H1 (cell line): Measurements from ENCODE around the gene GRID1. TPM values are rescaled to one million over a fixed set of nuclear protein-coding genes. Genes with fewer than 3 reads are reported as not detected.

Experiments used
- CHD2 ChIP-seq: IDR thresholded peaks from 2 replicates; pipeline ENCODE4 v1.6.1; 2012; ENCODE audit warnings: low read length, improper control_type of control experiment
- CHD7 ChIP-seq: fragments of 300-600 bp; sonication (generic); IDR thresholded peaks from 2 replicates; pipeline ENCODE4 v1.7.1; 2012; ENCODE audit warnings: low read length, moderate library complexity, mild to moderate bottlenecking, inconsistent platforms; ENCODE audit not compliant: insufficient replicate concordance
- CREB1 ChIP-seq: IDR thresholded peaks from 2 replicates; pipeline ENCODE4 v1.6.1; 2012; ENCODE audit warnings: inconsistent platforms
- NANOG ChIP-seq: IDR thresholded peaks from 2 replicates; pipeline ENCODE4 v1.6.1; 2011; ENCODE audit warnings: low read length, low read depth, mild to moderate bottlenecking, inconsistent platforms; ENCODE audit not compliant: insufficient read depth, poor library complexity, severe bottlenecking
- PHF8 ChIP-seq: fragments of 200-600 bp; sonication (generic); conservative IDR thresholded peaks from 2 replicates; pipeline ENCODE4 v1.7.1; 2012; ENCODE audit warnings: low read depth, mild to moderate bottlenecking, inconsistent platforms, low read length, moderate library complexity
- POLR2AphosphoS5 ChIP-seq: IDR thresholded peaks from 2 replicates; pipeline ENCODE4 v1.6.1; 2011; ENCODE audit warnings: low read depth, low read length
- SP2 ChIP-seq: IDR thresholded peaks from 2 replicates; pipeline ENCODE4 v1.6.1; 2012; ENCODE audit warnings: mild to moderate bottlenecking, low read length, inconsistent platforms
- polyA plus RNA-seq, 7 experiments: library from polyadenylated mRNA; depleted of rRNA in 3 of 7; stranded (reverse) in 5 of 7; unstranded in 2 of 7; fragments of >200 nt in 5 of 7; fragments of 200-250 nt in 2 of 7; gene quantifications; 1 replicate in 5 of 7; 2 replicates in 1 of 7; 4 replicates in 1 of 7; pipeline versions ENCODE4 v1.2.1 to v1.2.3, GENCODE V29; 2011 to 2013; ENCODE audit warnings: missing spikeins in 2 of 7, mixed read lengths in 2 of 7
- total RNA-seq: library from RNA; stranded (reverse); fragmentation: NEBNext Ultra II Directional; extraction: Animal tissue kit (Norgen Biotek cat#: 25700); gene quantifications from 2 replicates; pipeline ENCODE4 v1.2.1, GENCODE V29; 2021

The GRID1 gene
- total and polyA plus RNA-seq, 2 of the 8 experiments (the other 6 are each of a cell fraction or from before 2014, with no cell fraction given): 0.22 to 0.30 TPM

GRCh38 chr10:86284355-86285105 is 82.1 kb downstream of the GRID1 start (continued):
- no peak for TF ChIP-seq CHD7
- no peak for TF ChIP-seq CREB1
- no peak for TF ChIP-seq POLR2AphosphoS5
- no peak for TF ChIP-seq CHD2
- TF ChIP-seq NANOG: no peak
- no peak for TF ChIP-seq SP2
- no peak for TF ChIP-seq PHF8
